Natural killer cell treated with Interleukin-12 subunit alpha and Interleukin-12 subunit beta and Interleukin-15 and Interleukin-18, amount 100 ng/mL, for 72 hours (primary cell): ENCODE data around the gene REELD1. TPM values are rescaled to one million over a fixed set of nuclear protein-coding genes. Genes with fewer than 3 reads are reported as not detected.

Experiments used
- ATAC-seq, 2 donors: fragments of 150-1000 bp; cut with Tn5 transposase in 1 of 2; sonication (Bioruptor Pico), chemical (Tn5 transposase) in 1 of 2; 2 replicates each; pipeline ENCODE4 v1.10.0; 2021
- DNase-seq: peaks from one replicate; pipeline ENCODE4 v3.0.0; 2022; ENCODE audit warnings: low spot score
- H3K27ac Mint-ChIP-seq, 2 donors: 1 replicate in 1 of 2; 2 replicates in 1 of 2; pipeline ENCODE4 v1.8.0; 2022; ENCODE audit warnings: mixed read lengths in 2 of 2, mild to moderate bottlenecking in 1 of 2, moderate library complexity in 1 of 2
- H3K27me3 Mint-ChIP-seq, 2 donors: 1 replicate in 1 of 2; 2 replicates in 1 of 2; pipeline ENCODE4 v1.8.0; 2022; ENCODE audit warnings: mixed read lengths in 2 of 2
- H3K36me3 Mint-ChIP-seq: one replicate; pipeline ENCODE4 v1.8.0; 2022; ENCODE audit warnings: mixed read lengths
- H3K4me1 Mint-ChIP-seq, 2 donors: 1 replicate in 1 of 2; 2 replicates in 1 of 2; pipeline ENCODE4 v1.8.0; 2022; ENCODE audit warnings: low read depth in 2 of 2, mixed read lengths in 2 of 2, mild to moderate bottlenecking in 1 of 2
- H3K4me3 Mint-ChIP-seq: one replicate; pipeline ENCODE4 v1.8.0; 2022; ENCODE audit warnings: mixed read lengths
- H3K9me3 Mint-ChIP-seq: 2 replicates; pipeline ENCODE4 v1.8.0; 2022; ENCODE audit warnings: mixed read lengths
- total RNA-seq, 2 donors: library from RNA; stranded (reverse); gene quantifications; one replicate each; pipeline ENCODE4 v1.2.3, GENCODE V29; 2022

REELD1 gene
- total RNA-seq, 2 donors from 2014 or later, result 1.0 TPM; not detected in 1

DNA sequence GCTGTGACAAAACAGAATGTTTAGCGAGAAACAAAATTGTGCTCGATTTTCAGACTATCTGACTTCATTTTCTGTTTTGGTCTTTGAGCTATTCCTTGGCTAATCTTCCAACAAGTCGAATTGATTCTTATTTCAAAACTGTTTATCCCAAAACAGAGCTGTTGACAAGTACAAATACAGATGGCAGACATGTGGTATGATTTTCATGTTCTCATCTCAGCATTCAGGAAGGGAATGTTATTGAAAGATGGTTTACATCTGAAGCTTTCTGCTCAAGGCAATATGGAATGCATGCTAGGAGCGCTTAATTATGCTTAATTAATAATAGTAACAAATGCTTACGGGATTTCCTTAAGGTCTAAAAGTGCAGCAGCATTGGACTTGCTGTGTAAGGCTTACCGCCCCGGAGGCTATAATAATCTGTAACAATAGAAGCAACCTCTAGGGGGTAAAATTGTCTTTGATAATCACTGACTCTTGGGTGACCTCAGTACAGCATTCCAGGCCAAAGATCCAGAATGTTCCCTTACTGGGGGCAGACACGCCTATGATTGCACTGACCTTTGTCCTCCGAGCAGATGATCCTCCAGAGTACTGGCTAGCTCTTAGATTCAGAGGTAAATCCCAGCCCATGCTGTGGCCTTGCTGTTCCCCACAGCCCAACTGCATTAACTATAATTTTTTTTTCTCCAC, 22.4 kb upstream of the REELD1 start:
- Mint-ChIP-seq H3K27me3 (no peaks in the 10 kb centered on the region), H3K36me3 (peaks cover 22% of the 10 kb centered on the region), H3K9me3 (no peaks in the 10 kb centered on the region), H3K27ac (no peak overlapping the region), H3K4me1 (no peaks in the 10 kb centered on the region), H3K4me3 (no peak overlapping the region)
- DNase-seq (no peak), ATAC-seq (no peak)

DNA sequence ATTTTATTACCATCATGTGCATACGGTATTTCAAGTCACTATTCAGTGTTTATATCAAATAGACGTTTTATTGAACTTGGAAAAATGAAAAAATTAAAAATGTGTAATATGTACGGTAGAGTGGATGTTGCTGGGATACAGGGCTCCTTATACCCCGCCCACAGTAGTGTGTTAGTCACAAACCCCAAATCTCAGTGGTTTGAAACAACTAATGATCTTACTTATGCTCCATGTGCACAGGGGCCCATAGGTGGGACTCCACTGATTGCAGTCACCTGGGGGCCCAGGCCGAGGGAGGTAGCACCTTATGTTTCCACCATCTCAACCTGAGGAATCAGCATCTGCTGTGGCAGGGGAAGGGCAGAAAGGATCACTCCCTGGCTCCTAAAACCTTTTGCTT, 20.7 kb upstream of the REELD1 start:
- H3K27me3 Mint-ChIP-seq, result no peaks in the 10 kb centered on the region
- DNase-seq, result no peak
- no peak overlapping the region for H3K4me3 Mint-ChIP-seq
- no peak overlapping the region for H3K27ac Mint-ChIP-seq
- no peak for ATAC-seq
- H3K9me3 Mint-ChIP-seq, result no peaks in the 10 kb centered on the region
- no peaks in the 10 kb centered on the region for H3K4me1 Mint-ChIP-seq
- peaks cover 15% of the 10 kb centered on the region for H3K36me3 Mint-ChIP-seq

DNA sequence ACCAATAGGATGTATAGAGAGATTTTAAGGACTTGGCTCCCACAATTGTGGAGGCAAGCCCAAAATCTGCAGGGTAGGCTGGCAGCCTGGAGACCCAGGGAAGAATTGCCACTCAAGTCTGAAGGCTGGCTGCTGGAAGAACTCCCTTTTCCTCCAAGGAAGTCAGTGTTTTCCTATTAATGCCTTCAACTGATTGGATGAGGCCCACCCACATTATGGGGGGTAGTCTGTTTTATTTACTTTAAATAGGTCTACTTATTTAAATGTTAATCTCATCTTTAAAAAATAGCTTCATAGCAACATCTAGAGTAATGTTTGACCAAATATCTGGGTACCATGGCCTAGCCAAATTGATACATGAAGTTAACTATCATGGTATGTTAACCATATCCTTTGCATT, 20.1 kb upstream of the REELD1 start:
- Mint-ChIP-seq H3K4me3 (no peak overlapping the region), H3K4me1 (no peaks in the 10 kb centered on the region), H3K36me3 (peaks cover 15% of the 10 kb centered on the region), H3K27me3 (no peaks in the 10 kb centered on the region), H3K27ac (no peak overlapping the region), H3K9me3 (no peaks in the 10 kb centered on the region)
- DNase-seq (no peak), ATAC-seq (no peak)

DNA sequence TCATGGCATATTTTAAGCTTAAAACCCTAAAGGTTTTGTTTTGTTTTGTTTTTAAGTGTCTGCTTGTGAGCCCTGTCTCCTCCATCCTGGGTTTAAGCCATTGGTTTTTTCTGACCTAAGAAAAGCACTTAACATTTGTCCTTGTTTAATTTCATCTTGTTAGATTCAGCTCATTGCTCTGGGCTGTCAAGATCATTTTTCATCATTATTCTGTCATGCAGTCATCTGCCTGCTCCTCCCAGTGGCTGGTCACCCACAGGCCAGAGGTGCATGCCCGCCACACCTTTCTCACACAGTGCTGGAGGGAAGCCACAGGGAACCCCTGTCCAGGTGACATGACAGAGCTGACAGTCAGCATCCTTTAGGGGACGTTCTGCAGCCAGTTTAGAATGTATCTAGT, 11.7 kb upstream of the REELD1 start:
- no peak for ATAC-seq
- Mint-ChIP-seq H3K36me3 (peaks cover 12% of the 10 kb centered on the region), H3K4me3 (no peak overlapping the region)

DNA sequence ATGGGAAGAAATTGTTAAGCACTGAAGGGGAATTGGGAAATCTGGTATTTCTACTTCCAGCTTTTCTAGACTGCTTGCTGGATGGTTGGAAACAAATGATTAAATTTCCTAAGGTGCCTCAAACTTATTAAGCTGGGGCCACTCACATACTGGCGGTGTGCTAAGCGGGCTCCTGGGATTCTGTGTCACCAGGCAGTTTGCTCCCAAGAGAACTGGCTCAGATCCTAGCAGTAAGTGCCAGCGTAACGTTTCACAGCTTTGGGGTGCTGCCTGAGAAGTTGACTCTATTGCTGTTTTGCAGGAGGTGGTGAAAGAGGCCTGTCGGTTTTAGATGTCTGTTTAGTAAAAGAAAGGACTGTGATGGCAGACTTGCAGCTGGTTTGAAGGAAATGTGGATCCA, 6.9 kb upstream of the REELD1 start:
- H3K36me3 Mint-ChIP-seq, result peaks cover 12% of the 10 kb centered on the region
- peaks cover 0 to 16% of the 10 kb centered on the region in 2 donors for H3K27me3 Mint-ChIP-seq
- no peaks in the 10 kb centered on the region for H3K4me1 Mint-ChIP-seq
- no peak for DNase-seq
- no peaks in the 10 kb centered on the region for H3K9me3 Mint-ChIP-seq
- ATAC-seq, result no peak
- H3K4me3 Mint-ChIP-seq, result no peak overlapping the region
- no peak overlapping the region for H3K27ac Mint-ChIP-seq

More for the DNA sequence above, 11.7 kb upstream of the REELD1 start:
- H3K27ac Mint-ChIP-seq, result no peak overlapping the region
- DNase-seq, result no peak
- no peaks in the 10 kb centered on the region for H3K4me1 Mint-ChIP-seq
- H3K9me3 Mint-ChIP-seq, result no peaks in the 10 kb centered on the region
- H3K27me3 Mint-ChIP-seq, result peaks cover 0 to 2% of the 10 kb centered on the region in 2 donors

DNA sequence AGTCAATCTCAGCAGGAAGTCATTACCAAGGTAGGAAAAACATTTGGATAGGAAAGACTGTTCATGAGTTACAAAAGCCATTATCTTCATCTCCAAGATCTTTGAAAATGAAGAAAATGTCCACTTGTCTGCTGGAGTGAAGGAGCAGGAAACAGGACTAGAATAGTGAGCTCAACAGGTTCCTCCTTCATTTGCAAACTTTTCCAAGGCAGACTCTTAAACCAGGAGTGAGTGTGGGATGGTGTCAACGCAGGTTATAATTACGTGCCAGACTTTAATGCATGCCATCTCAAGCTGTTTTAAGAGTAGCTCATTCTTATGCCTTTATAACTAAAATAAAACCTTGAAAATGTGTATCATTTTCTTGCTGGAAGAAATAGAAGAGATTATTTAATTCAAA, 3.4 kb upstream of the REELD1 start:
- Mint-ChIP-seq H3K4me1 (no peaks in the 10 kb centered on the region), H3K4me3 (no peak overlapping the region), H3K36me3 (no peaks in the 10 kb centered on the region), H3K27me3 (peaks cover 0 to 27% of the 10 kb centered on the region in 2 donors), H3K27ac (no peak overlapping the region), H3K9me3 (no peaks in the 10 kb centered on the region)
- no peak for ATAC-seq
- no peak for DNase-seq

DNA sequence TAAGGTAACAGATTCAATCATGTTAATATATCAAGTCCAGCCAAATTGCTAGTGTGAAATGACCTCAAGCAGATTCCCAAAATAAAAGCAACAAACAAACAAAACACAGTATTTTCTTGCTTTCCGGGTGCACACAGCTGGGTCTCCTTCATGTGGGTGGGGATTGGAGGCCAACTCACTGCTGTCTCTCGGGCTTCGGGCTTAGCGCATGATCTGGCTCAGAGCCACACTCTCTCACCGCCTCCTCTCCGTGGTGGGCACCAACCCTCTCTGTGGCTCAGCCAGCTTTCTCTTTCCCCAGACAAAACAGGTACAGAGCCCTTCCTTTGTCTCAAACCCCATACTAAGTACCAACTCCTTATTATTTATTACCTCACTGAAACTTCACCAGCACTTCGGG, 2.9 kb upstream of the REELD1 start:
- DNase-seq (no peak), ATAC-seq (no peak)
- H3K4me3 Mint-ChIP-seq, result no peak overlapping the region
- H3K27me3 Mint-ChIP-seq, result peaks cover 0 to 27% of the 10 kb centered on the region in 2 donors
- H3K4me1 Mint-ChIP-seq, result no peaks in the 10 kb centered on the region
- H3K27ac Mint-ChIP-seq, result no peak overlapping the region
- no peaks in the 10 kb centered on the region for H3K9me3 Mint-ChIP-seq
- H3K36me3 Mint-ChIP-seq, result no peaks in the 10 kb centered on the region

DNA sequence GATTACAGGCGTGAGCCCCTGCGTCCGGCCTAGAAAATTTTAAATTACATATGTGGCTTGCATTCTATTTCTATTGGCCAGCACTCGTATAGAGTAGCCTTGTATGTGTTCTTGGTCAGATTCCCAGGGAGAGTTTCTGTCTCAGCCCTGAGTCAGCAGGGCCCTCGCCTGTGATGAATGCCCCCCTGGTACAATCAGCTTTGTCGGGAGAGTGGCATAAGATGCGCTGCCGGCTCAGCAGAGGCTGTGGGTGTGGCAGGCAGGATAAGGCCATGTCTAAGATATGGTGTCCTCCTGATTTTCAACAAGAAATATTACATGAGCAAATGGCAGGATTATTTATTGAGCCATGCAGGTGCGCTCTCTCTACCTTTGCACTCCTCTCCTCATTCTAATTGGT, 1.6 kb upstream of the REELD1 start:
- Mint-ChIP-seq H3K9me3 (no peaks in the 10 kb centered on the region), H3K27ac (no peak overlapping the region), H3K4me3 (no peak overlapping the region), H3K4me1 (no peaks in the 10 kb centered on the region), H3K27me3 (peaks cover 0 to 24% of the 10 kb centered on the region in 2 donors), H3K36me3 (no peaks in the 10 kb centered on the region)
- ATAC-seq (no peak), DNase-seq (no peak)

DNA sequence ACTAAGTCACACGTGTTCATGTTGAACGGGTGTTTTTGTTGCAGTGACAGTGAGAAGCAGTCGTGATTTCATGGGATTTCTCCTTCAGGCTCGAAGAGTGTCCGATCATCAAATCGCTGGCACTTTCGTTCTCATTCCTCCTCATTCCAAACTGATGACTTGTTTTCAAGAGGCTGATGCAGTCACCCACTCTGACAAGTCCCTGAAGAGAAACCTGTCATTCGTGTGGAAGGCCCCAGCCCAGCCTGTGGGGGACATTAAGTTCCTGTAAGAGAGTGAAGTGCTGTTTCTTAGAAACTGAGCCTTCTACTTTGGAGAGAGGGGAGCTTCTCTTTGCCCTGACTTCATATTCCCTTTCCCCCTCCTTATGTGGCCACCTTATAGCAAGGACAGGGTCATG, 8.0 kb downstream of the REELD1 start:
- Mint-ChIP-seq H3K4me3 (no peak overlapping the region), H3K4me1 (no peaks in the 10 kb centered on the region), H3K27me3 (peaks cover 0 to 6% of the 10 kb centered on the region in 2 donors), H3K27ac (no peak overlapping the region), H3K36me3 (no peaks in the 10 kb centered on the region), H3K9me3 (no peaks in the 10 kb centered on the region)
- ATAC-seq (no peak), DNase-seq (no peak)

DNA sequence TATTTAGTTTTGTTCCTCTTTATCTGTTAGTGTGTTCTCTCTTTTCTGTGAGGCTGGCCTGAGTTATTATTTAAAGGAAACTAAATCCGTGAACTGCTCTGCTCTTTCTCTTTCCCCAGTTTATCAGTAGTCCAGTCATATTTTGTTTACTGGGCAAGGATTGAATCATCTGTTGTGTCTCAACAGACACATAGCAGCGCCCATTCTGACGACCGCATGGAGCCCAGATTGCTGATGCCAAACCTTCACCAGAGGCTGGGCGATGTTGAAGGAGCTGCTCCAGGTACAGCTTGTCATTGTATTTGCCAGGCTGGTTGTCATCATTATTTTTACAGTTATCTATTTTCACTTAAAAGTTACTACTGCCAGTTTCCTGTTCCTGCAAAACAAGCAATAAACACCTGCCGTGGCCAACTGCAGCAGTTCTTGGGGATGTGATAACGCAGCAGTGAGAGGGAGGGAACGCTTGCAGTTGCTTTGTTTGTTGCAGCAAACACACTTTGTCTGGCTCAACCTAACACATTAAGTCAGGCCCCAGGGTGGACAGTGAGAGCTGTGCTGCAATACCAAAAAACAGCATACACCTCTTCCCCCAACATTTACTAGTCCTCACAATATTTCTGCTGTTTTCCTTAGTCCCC, 10.1 kb downstream of the REELD1 start:
- Mint-ChIP-seq H3K27me3 (peaks cover 0 to 18% of the 10 kb centered on the region in 2 donors), H3K27ac (no peak overlapping the region), H3K9me3 (no peaks in the 10 kb centered on the region), H3K4me1 (no peaks in the 10 kb centered on the region), H3K36me3 (no peaks in the 10 kb centered on the region), H3K4me3 (no peak overlapping the region)
- DNase-seq, result no peak
- ATAC-seq, result no peak

DNA sequence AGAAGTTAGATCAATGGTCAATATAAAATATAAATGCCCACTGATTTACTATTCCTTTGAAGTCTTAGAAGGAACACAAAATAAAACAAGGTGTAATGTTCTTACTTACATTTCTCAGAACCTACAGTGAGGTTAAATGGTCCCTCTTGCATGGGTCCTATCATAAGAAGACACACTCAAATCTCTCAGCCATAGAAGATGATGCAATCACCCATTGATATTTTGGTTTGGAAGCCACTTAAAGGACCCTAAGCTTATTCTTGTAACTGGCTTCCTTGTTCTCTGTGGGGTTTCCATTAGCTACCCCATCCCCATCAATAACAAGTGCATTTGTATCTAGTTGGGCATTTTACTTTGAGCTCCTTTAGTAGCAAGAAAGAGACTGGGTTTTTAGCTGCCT, 15.1 kb downstream of the REELD1 start:
- H3K4me1 Mint-ChIP-seq, result no peaks in the 10 kb centered on the region
- H3K27me3 Mint-ChIP-seq, result peaks cover 0 to 18% of the 10 kb centered on the region in 2 donors
- H3K36me3 Mint-ChIP-seq, result no peaks in the 10 kb centered on the region
- no peak for DNase-seq
- H3K9me3 Mint-ChIP-seq, result no peaks in the 10 kb centered on the region
- H3K27ac Mint-ChIP-seq, result no peak overlapping the region
- ATAC-seq, result no peak
- H3K4me3 Mint-ChIP-seq, result no peak overlapping the region

DNA sequence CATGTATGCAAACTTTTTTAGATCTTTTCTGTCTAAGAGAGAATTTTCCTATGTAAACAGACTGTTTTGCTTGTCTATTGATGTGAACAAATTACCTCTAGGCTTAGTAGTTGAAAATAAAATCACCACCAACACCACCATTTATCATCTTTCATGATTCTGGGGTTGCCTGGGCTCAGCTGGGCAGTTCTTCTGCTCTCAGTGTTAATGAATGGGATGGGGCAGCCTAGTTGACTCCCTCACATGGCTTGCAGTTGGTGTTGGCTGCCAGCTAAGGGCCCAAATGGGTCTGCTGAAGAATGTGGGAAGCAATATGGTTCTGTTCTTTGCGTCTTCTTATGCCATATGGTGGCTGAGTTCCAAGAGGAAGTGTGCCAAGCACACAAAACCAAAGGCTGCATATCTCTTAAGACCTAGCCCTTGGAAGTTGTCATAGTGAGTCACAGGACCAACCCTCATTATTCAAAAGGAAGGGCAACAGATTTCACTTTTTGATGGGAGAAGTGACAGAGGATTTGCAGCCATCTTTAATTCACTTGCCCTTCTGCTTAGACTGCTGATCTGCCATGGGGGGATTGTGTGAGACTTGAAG, 17.9 kb downstream of the REELD1 start:
- Mint-ChIP-seq H3K27me3 (peaks cover 0 to 18% of the 10 kb centered on the region in 2 donors), H3K9me3 (no peaks in the 10 kb centered on the region)

DNA sequence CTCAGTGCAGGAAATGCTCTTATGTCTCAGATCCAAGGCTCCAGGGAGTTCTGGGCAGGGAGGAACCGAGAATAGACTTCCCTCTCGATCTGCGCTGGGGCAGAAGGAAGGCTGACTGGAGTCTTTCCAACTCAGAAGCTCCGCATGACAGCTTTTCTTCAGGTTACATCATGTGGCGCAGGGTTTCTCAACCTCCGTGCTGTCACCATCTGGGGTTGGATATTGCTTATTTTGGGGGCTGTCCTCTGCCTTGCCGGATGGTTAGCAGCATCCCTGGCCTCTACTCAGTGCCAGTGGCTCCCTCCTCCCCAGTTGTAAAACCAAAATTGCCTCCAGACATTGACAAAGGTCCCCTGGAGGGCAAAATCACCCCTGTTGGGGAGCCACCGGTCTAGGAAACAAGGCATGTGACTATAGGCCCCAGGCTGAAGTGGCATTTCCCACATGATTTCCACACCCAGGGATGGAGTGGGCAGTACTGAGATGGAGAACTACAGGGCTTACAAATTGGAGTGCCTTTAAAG, 21.4 kb downstream of the REELD1 start:
- ATAC-seq, result no peak
- H3K27me3 Mint-ChIP-seq, result peaks cover 8 to 9% of the 10 kb centered on the region in 2 donors
- H3K4me3 Mint-ChIP-seq, result no peak overlapping the region
- H3K9me3 Mint-ChIP-seq, result no peaks in the 10 kb centered on the region
- no peak overlapping the region for H3K27ac Mint-ChIP-seq
- no peak for DNase-seq
- no peaks in the 10 kb centered on the region for H3K4me1 Mint-ChIP-seq
- no peaks in the 10 kb centered on the region for H3K36me3 Mint-ChIP-seq

More for the DNA sequence above, 17.9 kb downstream of the REELD1 start:
- Mint-ChIP-seq H3K36me3 (no peaks in the 10 kb centered on the region), H3K4me3 (no peak overlapping the region), H3K27ac (no peak overlapping the region), H3K4me1 (no peaks in the 10 kb centered on the region)
- ATAC-seq (no peak), DNase-seq (no peak)

DNA sequence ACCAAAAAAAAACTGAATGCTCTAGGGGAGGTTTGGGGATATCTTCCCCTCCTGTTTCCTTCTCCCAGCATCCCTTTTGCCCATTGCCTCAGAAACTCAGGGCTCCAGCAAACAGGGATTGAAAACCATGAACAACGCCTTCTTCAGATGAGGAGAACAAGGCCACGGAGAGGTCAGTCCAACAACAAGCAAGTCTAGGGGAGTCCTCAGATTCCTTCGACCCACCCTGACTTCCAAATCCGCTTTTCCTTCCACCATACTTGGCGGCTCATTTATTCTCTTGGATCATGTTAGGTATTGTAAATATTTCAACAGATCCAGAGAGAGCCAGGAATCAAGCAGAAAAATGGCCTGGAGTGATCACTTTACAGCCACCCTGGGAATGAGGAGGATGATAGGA, 21.9 kb downstream of the REELD1 start:
- no peak overlapping the region for H3K27ac Mint-ChIP-seq
- no peaks in the 10 kb centered on the region for H3K36me3 Mint-ChIP-seq

More for the DNA sequence above, 21.9 kb downstream of the REELD1 start:
- DNase-seq (no peak), ATAC-seq (no peak)
- Mint-ChIP-seq H3K9me3 (no peaks in the 10 kb centered on the region), H3K27me3 (peaks cover 8 to 9% of the 10 kb centered on the region in 2 donors), H3K4me3 (no peak overlapping the region), H3K4me1 (no peaks in the 10 kb centered on the region)
